C1 segment of cervical spinal cord (tissue), 14 donors: Measurements from ENCODE around the gene ZNF92.
A peak's percentile ranks its signal among the peaks of the same experiment; 100 is the strongest.
"Not testable (repeated sequence)": the region's sequence is repeated elsewhere in the genome, so short reads cannot be mapped to it uniquely, and the experiment has no call there.

ENCODE experiments used
- DNase-seq, 14 donors: peaks; one replicate each; lab custom pipeline; 2025; lab: John Stamatoyannopoulos, UW

ZNF92 gene

GRCh38 chr7:65373608-65374351 is at the start of gene ZNF92:
ZNF92 (plus strand) TSS chr7:65373855; CDS start chr7:65373998, 143 bp downstream.
- DNase-seq = peak; percentile 41 to 97 (median 94)

GRCh38 chr7:65325793-65326432 is 47.7 kb upstream of the ZNF92 start:
- no peak for DNase-seq

- no peak for DNase-seq
These were observed 35.3 kb upstream of the ZNF92 start for GRCh38 chr7:65338346-65338745.

GRCh38 chr7:65339257-65339656 is 34.4 kb upstream of the ZNF92 start:
- DNase-seq = no peak

- no peak for DNase-seq
These were observed 30.7 kb upstream of the ZNF92 start for GRCh38 chr7:65342723-65343629.

- not testable (repeated sequence) for DNase-seq
These were observed 29.1 kb upstream of the ZNF92 start for GRCh38 chr7:65344541-65344940.

- no peak for DNase-seq
These were observed 19.4 kb upstream of the ZNF92 start for GRCh38 chr7:65354263-65354662.

GRCh38 chr7:65369843-65370242 is 3.8 kb upstream of the ZNF92 start:
- DNase-seq = no peak

GRCh38 chr7:65371468-65371867 is 2.2 kb upstream of the ZNF92 start:
- peak in 6 of 14 donors; percentile 5 to 43 (median 16) for DNase-seq

GRCh38 chr7:65379318-65379717 is 5.7 kb downstream of the ZNF92 start:
- DNase-seq = no peak

GRCh38 chr7:65381742-65382141 is 8.1 kb downstream of the ZNF92 start:
- DNase-seq = no peak

GRCh38 chr7:65382452-65382851 is 8.8 kb downstream of the ZNF92 start:
- no peak for DNase-seq

GRCh38 chr7:65387891-65388290 is 14.2 kb downstream of the ZNF92 start:
- no peak for DNase-seq

- DNase-seq = no peak
These were observed 16.9 kb downstream of the ZNF92 start for GRCh38 chr7:65390588-65390987.

- DNase-seq = no peak
These were observed 24.1 kb downstream of the ZNF92 start for GRCh38 chr7:65397730-65398142.

GRCh38 chr7:65398671-65399070 is 25.0 kb downstream of the ZNF92 start:
- not testable (repeated sequence) for DNase-seq

GRCh38 chr7:65399101-65399500 is 25.4 kb downstream of the ZNF92 start:
- DNase-seq = not testable (repeated sequence)

GRCh38 chr7:65404020-65404419 is 30.4 kb downstream of the ZNF92 start:
- DNase-seq = no peak

- not testable (repeated sequence) for DNase-seq
These were observed 33.1 kb downstream of the ZNF92 start for GRCh38 chr7:65406706-65407105.

GRCh38 chr7:65409363-65409762 is 35.7 kb downstream of the ZNF92 start:
- DNase-seq = no peak

- no peak for DNase-seq
These were observed 37.6 kb downstream of the ZNF92 start for GRCh38 chr7:65411249-65411648.

GRCh38 chr7:65422670-65423069 is 49.0 kb downstream of the ZNF92 start:
- DNase-seq = no peak
